ENCODE results near the gene DIAPH2. TPM values are rescaled to one million over a fixed set of nuclear protein-coding genes. Genes with fewer than 3 reads are reported as not detected.

Gene DIAPH2
- total and polyA plus RNA-seq, 12 donors: 1.8 to 13.6 (median 10.1) TPM

GRCh38 chrX:97633798-97634197 is 949.2 kb downstream of the DIAPH2 start:
- Histone ChIP-seq H3K4me3 (no peak overlapping the region), H3K27ac (no peak overlapping the region), H3K36me3 (no peaks in the 10 kb centered on the region), H3K9me3 (no peaks in the 10 kb centered on the region), H3K27me3 (peaks cover 0 to 30% (median 0%) of the 10 kb centered on the region in 7 donors), H3K4me1 (no peaks in the 10 kb centered on the region)
- WGBS, 2 donors: 60 to 83% methylated on average over 4 of the region's 4 CpGs
- no peak for TF ChIP-seq CTCF (IDR thresholded peaks at IDR 0.05)
- intact Hi-C loops (cut with DNase I): no loop called here
- ATAC-seq (no peak), DNase-seq (no peak)

- H3K4me1 ChIP-seq: no peaks in the 10 kb centered on the region
- no peaks in the 10 kb centered on the region for H3K36me3 ChIP-seq
- 65 to 75% methylated on average over 5 of the region's 5 CpGs for WGBS, 2 donors
- H3K27ac ChIP-seq: no peak overlapping the region
- H3K9me3 ChIP-seq: no peaks in the 10 kb centered on the region
- H3K27me3 ChIP-seq: peaks cover 0 to 23% (median 0%) of the 10 kb centered on the region in 7 donors
- ATAC-seq (no peak), DNase-seq (no peak)
- H3K4me3 ChIP-seq: no peak overlapping the region
- intact Hi-C loops (cut with DNase I): no loop called here
- TF ChIP-seq CTCF (IDR thresholded peaks at IDR 0.05): no peak
Measured at GRCh38 chrX:97636473-97637140, 952.0 kb downstream of the DIAPH2 start.

GRCh38 chrX:97637289-97637688 is 952.6 kb downstream of the DIAPH2 start:
- intact Hi-C loops (cut with DNase I): no loop called here
- no peaks in the 10 kb centered on the region for H3K36me3 ChIP-seq
- no peaks in the 10 kb centered on the region for H3K9me3 ChIP-seq
- H3K27me3 ChIP-seq: peaks cover 0 to 23% (median 0%) of the 10 kb centered on the region in 7 donors
- no peak for ATAC-seq
- no peak for TF ChIP-seq CTCF (IDR thresholded peaks at IDR 0.05)
- WGBS, 2 donors: 81 to 85% methylated on average over 2 of the region's 2 CpGs
- no peak overlapping the region for H3K27ac ChIP-seq
- H3K4me3 ChIP-seq: no peak overlapping the region
- no peak for DNase-seq
- no peaks in the 10 kb centered on the region for H3K4me1 ChIP-seq

GRCh38 chrX:97638621-97639020 is 954.0 kb downstream of the DIAPH2 start:
- TF ChIP-seq CTCF (IDR thresholded peaks at IDR 0.05): no peak
- no peak for ATAC-seq
- peaks cover 0 to 13% (median 0%) of the 10 kb centered on the region in 11 donors for H3K9me3 ChIP-seq
- 41 to 46% methylated on average over 3 of the region's 3 CpGs for WGBS, 2 donors
- H3K27ac ChIP-seq: no peak overlapping the region
- no peak overlapping the region for H3K4me3 ChIP-seq
- no peaks in the 10 kb centered on the region for H3K4me1 ChIP-seq
- no peaks in the 10 kb centered on the region for H3K36me3 ChIP-seq
- H3K27me3 ChIP-seq: peaks cover 0 to 21% (median 0%) of the 10 kb centered on the region in 7 donors
- DNase-seq: no peak
- intact Hi-C loops (cut with DNase I): no loop called here

Data from heart right ventricle (tissue), 16 donors.